H1 (cell line): ENCODE measurements around the gene CAVIN2. TPM values are rescaled to one million over a fixed set of nuclear protein-coding genes. Genes with fewer than 3 reads are reported as not detected.

Experiments
- CTCF ChIA-PET: fragments of 300-600 bp; sonication (Branson Sonifier 250); formaldehyde crosslinking; loops from one replicate; lab custom pipeline; 2021; ENCODE audit not compliant: partially characterized antibody; lab: Charles Lee
- POLR2A ChIA-PET: fragments of 300-600 bp; sonication (Branson Sonifier 250); formaldehyde crosslinking; loops from one replicate; lab custom pipeline; 2021; ENCODE audit warnings: inconsistent platforms; ENCODE audit not compliant: partially characterized antibody; lab: Charles Lee
- DNase-seq, 2 experiments: peaks; one replicate each; pipeline versions ENCODE4 v3.0.0 to v3.0.0-alpha.2; 2010 to 2022; ENCODE audit warnings: low spot score in 2 of 2, low read depth in 1 of 2, mixed read lengths in 1 of 2
- FAIRE-seq: peaks from 2 replicates; lab custom pipeline; 2011; peaks lifted over from hg19 to GRCh38; lab: Jason Lieb, UNC
- H2AFZ ChIP-seq: 2 replicates; pipeline ENCODE4 v1.8.1; 2012; ENCODE audit warnings: low read length, inconsistent platforms
- H2AK5ac ChIP-seq: 2 replicates; pipeline ENCODE4 v1.6.1; 2013; ENCODE audit warnings: low read depth, low read length
- H2BK120ac ChIP-seq: replicated peaks from 2 replicates; pipeline ENCODE3; 2013; ENCODE audit warnings: low read depth, low read length, inconsistent platforms
- H2BK12ac ChIP-seq: 2 replicates; pipeline ENCODE4 v1.6.1; 2013; ENCODE audit warnings: low read depth, low read length
- H2BK15ac ChIP-seq: 2 replicates; pipeline ENCODE4 v1.6.1; 2013; ENCODE audit warnings: low read length
- H2BK20ac ChIP-seq: 2 replicates; pipeline ENCODE4 v1.6.1; 2013; ENCODE audit warnings: low read length
- H2BK5ac ChIP-seq: 2 replicates; pipeline ENCODE4 v1.6.1; 2013; ENCODE audit warnings: low read depth, low read length
- H3K14ac ChIP-seq: 2 replicates; pipeline ENCODE4 v1.6.1; 2013; ENCODE audit warnings: inconsistent platforms; ENCODE audit not compliant: insufficient read length
- H3K18ac ChIP-seq: 2 replicates; pipeline ENCODE4 v1.6.1; 2013; ENCODE audit warnings: low read length; ENCODE audit errors: extremely low read depth
- H3K23ac ChIP-seq: 2 replicates; pipeline ENCODE4 v1.6.1; 2013; ENCODE audit warnings: inconsistent platforms; ENCODE audit not compliant: insufficient read length
- H3K23me2 ChIP-seq: 2 replicates; pipeline ENCODE4 v1.6.1; 2013; ENCODE audit warnings: low read depth, low read length
- H3K27ac ChIP-seq: 2 replicates; pipeline ENCODE4 v1.6.1; 2011; ENCODE audit warnings: low read depth, low read length, inconsistent platforms
- H3K27me3 ChIP-seq, 4 experiments: replicated peaks in 1 of 4; 1 replicate in 1 of 4; 2 replicates in 3 of 4; pipeline versions ENCODE4 v1.6.1 to v1.8.1; 2011 to 2013; ENCODE audit warnings: low read length in 3 of 4, mild to moderate bottlenecking in 3 of 4, inconsistent platforms in 2 of 4, mixed read lengths in 2 of 4, moderate library complexity in 1 of 4; ENCODE audit not compliant: control insufficient read depth in 3 of 4, insufficient read depth in 3 of 4; ENCODE audit errors: extremely low read depth in 1 of 4
- H3K36me3 ChIP-seq, 4 experiments: 2 replicates each; pipeline versions ENCODE4 v1.6.1 to v1.8.1; 2011 to 2013; ENCODE audit warnings: mild to moderate bottlenecking in 4 of 4, low read length in 3 of 4, moderate library complexity in 2 of 4, control low read depth in 1 of 4, inconsistent platforms in 1 of 4; ENCODE audit not compliant: insufficient read depth in 4 of 4, control insufficient read depth in 2 of 4
- H3K4ac ChIP-seq: replicated peaks from 2 replicates; pipeline ENCODE3; 2013; ENCODE audit warnings: low read length, low read depth, mixed read lengths, inconsistent platforms; ENCODE audit not compliant: insufficient read length
- H3K4me1 ChIP-seq, 4 experiments: replicated peaks in 1 of 4; 1 replicate in 1 of 4; 2 replicates in 3 of 4; pipeline versions ENCODE4 v1.6.1 to v1.8.1; 2011 to 2013; ENCODE audit warnings: low read length in 3 of 4, inconsistent platforms in 2 of 4, mixed read lengths in 1 of 4; ENCODE audit not compliant: insufficient read depth in 4 of 4, control insufficient read depth in 3 of 4
- H3K4me2 ChIP-seq, 2 experiments: 2 replicates each; pipeline versions ENCODE4 v1.6.1 to v1.8.1; 2011 to 2013; ENCODE audit warnings: low read depth in 2 of 2, low read length in 2 of 2, control low read depth in 1 of 2, inconsistent platforms in 1 of 2, mild to moderate bottlenecking in 1 of 2; ENCODE audit not compliant: insufficient read depth in 1 of 2
- H3K4me3 ChIP-seq, 4 experiments: fragments of 200-600, 300-600 bp in 1 of 4; sonication (generic), shearing (Covaris generic), sonication (Bioruptor Twin) in 1 of 4; 2 replicates each; pipeline versions ENCODE4 v1.5.1 to v1.8.1; 2011 to 2016; ENCODE audit warnings: low read length in 4 of 4, low read depth in 3 of 4, control low read depth in 2 of 4, inconsistent platforms in 2 of 4, mild to moderate bottlenecking in 2 of 4, mixed read lengths in 1 of 4, moderate library complexity in 1 of 4; ENCODE audit not compliant: insufficient read depth in 2 of 4; ENCODE audit errors: extremely low read depth in 1 of 4
- H3K56ac ChIP-seq: replicated peaks from 2 replicates; pipeline ENCODE3; 2013; ENCODE audit warnings: low read depth, mild to moderate bottlenecking, mixed read lengths, low read length, inconsistent platforms; ENCODE audit not compliant: insufficient read length
- H3K79me1 ChIP-seq: 2 replicates; pipeline ENCODE4 v1.6.1; 2013; ENCODE audit warnings: low read depth, low read length, control low read depth
- H3K79me2 ChIP-seq, 2 experiments: 2 replicates each; pipeline versions ENCODE4 v1.6.1 to v1.8.1; 2012 to 2013; ENCODE audit warnings: low read length in 2 of 2, mild to moderate bottlenecking in 2 of 2, inconsistent platforms in 1 of 2; ENCODE audit not compliant: insufficient read depth in 2 of 2, control insufficient read depth in 1 of 2
- H3K9ac ChIP-seq, 4 experiments: replicated peaks in 1 of 4; 1 replicate in 1 of 4; 2 replicates in 3 of 4; pipeline versions ENCODE4 v1.6.1 to v1.8.1; 2011 to 2013; ENCODE audit warnings: low read depth in 3 of 4, low read length in 3 of 4, control low read depth in 2 of 4, mild to moderate bottlenecking in 2 of 4, moderate library complexity in 2 of 4, inconsistent platforms in 1 of 4; ENCODE audit errors: extremely low read depth in 1 of 4
- H3K9me3 ChIP-seq, 2 experiments: 2 replicates each; pipeline versions ENCODE4 v1.6.1 to v1.8.1; 2012 to 2013; ENCODE audit warnings: mild to moderate bottlenecking in 2 of 2, moderate library complexity in 2 of 2, control low read depth in 1 of 2, inconsistent platforms in 1 of 2, low read depth in 1 of 2, low read length in 1 of 2, mixed read lengths in 1 of 2; ENCODE audit not compliant: insufficient read depth in 2 of 2
- H4K20me1 ChIP-seq, 2 experiments: replicated peaks in 1 of 2; 2 replicates each; pipeline versions ENCODE3 to v1.8.1; 2011 to 2013; ENCODE audit warnings: inconsistent platforms in 2 of 2, low read length in 2 of 2, mild to moderate bottlenecking in 1 of 2; ENCODE audit not compliant: insufficient read depth in 2 of 2, control insufficient read depth in 1 of 2
- H4K5ac ChIP-seq: 2 replicates; pipeline ENCODE4 v1.6.1; 2013; ENCODE audit warnings: low read length, low read depth, mixed read lengths, inconsistent platforms; ENCODE audit not compliant: insufficient read length
- H4K8ac ChIP-seq: 2 replicates; pipeline ENCODE4 v1.8.0; 2013; ENCODE audit warnings: mild to moderate bottlenecking, moderate library complexity, low read length, inconsistent platforms; ENCODE audit not compliant: insufficient read depth; ENCODE audit errors: extremely low read depth
- H4K91ac ChIP-seq: replicated peaks from 2 replicates; pipeline ENCODE3; 2013; ENCODE audit warnings: low read length, mixed read lengths, inconsistent platforms; ENCODE audit not compliant: insufficient read length
- CTCF ChIP-seq, 3 experiments: IDR thresholded peaks; 1 replicate in 2 of 3; 2 replicates in 1 of 3; pipeline versions ENCODE4 v1.5.1 to v1.6.1; 2011; ENCODE audit warnings: low read length in 3 of 3, mild to moderate bottlenecking in 3 of 3, inconsistent platforms in 2 of 3, low read depth in 1 of 3, moderate library complexity in 1 of 3; ENCODE audit not compliant: insufficient read depth in 1 of 3; ENCODE audit errors: control extremely low read depth in 1 of 3
- E2F6 ChIP-seq: IDR thresholded peaks from 2 replicates; pipeline ENCODE4 v1.6.1; 2012; ENCODE audit warnings: inconsistent platforms
- HDAC6 ChIP-seq: IDR thresholded peaks from one replicate; pipeline ENCODE4 v1.7.1; 2012; ENCODE audit warnings: low read depth, mild to moderate bottlenecking, inconsistent platforms, low read length, moderate library complexity
- POLR2A ChIP-seq, 2 experiments: IDR thresholded peaks; 1 replicate in 1 of 2; 2 replicates in 1 of 2; pipeline ENCODE4 v1.6.1; 2011; ENCODE audit warnings: low read depth in 2 of 2, low read length in 2 of 2, mild to moderate bottlenecking in 2 of 2; ENCODE audit errors: control extremely low read depth in 1 of 2
- RAD21 ChIP-seq, 2 experiments: IDR thresholded peaks in 1 of 2; conservative IDR thresholded peaks in 1 of 2; 2 replicates each; pipeline ENCODE4 v1.6.1; 2011; ENCODE audit warnings: low read depth in 2 of 2, low read length in 2 of 2, improper control_type of control experiment in 1 of 2, inconsistent platforms in 1 of 2, mild to moderate bottlenecking in 1 of 2, moderate library complexity in 1 of 2
- RXRA ChIP-seq: IDR thresholded peaks from 2 replicates; pipeline ENCODE4 v1.6.1; 2011; ENCODE audit warnings: low read depth, mild to moderate bottlenecking, low read length, moderate library complexity; ENCODE audit not compliant: insufficient read depth
- SIRT6 ChIP-seq: IDR thresholded peaks from one replicate; pipeline ENCODE4 v1.7.1; 2012; ENCODE audit warnings: low read length, inconsistent platforms
- TAF7 ChIP-seq: optimal IDR thresholded peaks from 2 replicates; pipeline ENCODE3; 2011; ENCODE audit warnings: low read depth, mild to moderate bottlenecking, inconsistent platforms, low read length, moderate library complexity, borderline replicate concordance
- YY1 ChIP-seq: IDR thresholded peaks from 2 replicates; pipeline ENCODE4 v1.6.1; 2011; ENCODE audit warnings: low read depth, mild to moderate bottlenecking, low read length
- WGBS, 2 experiments: shearing (Covaris generic) in 1 of 2; methylation state at CpG; one replicate each; pipeline versions ENCODE4 v1.1.6 to v1.1.7; 2013 to 2015; ENCODE audit warnings: low lambda C conversion rate in 2 of 2, mixed read lengths in 2 of 2, inconsistent platforms in 1 of 2, low coverage in 1 of 2, missing lambda C conversion rate in 1 of 2; ENCODE audit not compliant: insufficient replicate concordance in 2 of 2, insufficient coverage in 1 of 2, insufficient read length in 1 of 2; ENCODE audit errors: extremely low coverage in 1 of 2, missing lambda C conversion rate in 1 of 2; 5-methylcytosine and 5-hydroxymethylcytosine counted together
- polyA plus RNA-seq, 7 experiments: library from polyadenylated mRNA; depleted of rRNA in 3 of 7; stranded (reverse) in 5 of 7; unstranded in 2 of 7; fragments of >200 nt in 5 of 7; fragments of 200-250 nt in 2 of 7; gene quantifications; 1 replicate in 5 of 7; 2 replicates in 1 of 7; 4 replicates in 1 of 7; pipeline versions ENCODE4 v1.2.1 to v1.2.3, GENCODE V29; 2011 to 2013; ENCODE audit warnings: missing spikeins in 2 of 7, mixed read lengths in 2 of 7
- total RNA-seq: library from RNA; stranded (reverse); fragmentation: NEBNext Ultra II Directional; extraction: Animal tissue kit (Norgen Biotek cat#: 25700); gene quantifications from 2 replicates; pipeline ENCODE4 v1.2.1, GENCODE V29; 2021

CAVIN2 gene
- total and polyA plus RNA-seq, 2 of the 8 experiments (the other 6 are each of a cell fraction or from before 2014, with no cell fraction given): 0.03 TPM; not detected in 1

- Histone ChIP-seq H3K4me3 (no peak overlapping the region), H4K5ac (no peak overlapping the region), H2AFZ (peak overlapping the region; percentile 61; the same call in 1 of the 2 replicates), H3K56ac (no peak overlapping the region), H2BK12ac (no peak overlapping the region), H3K4me1 (no peaks in the 10 kb centered on the region), H3K9me3 (no peaks in the 10 kb centered on the region), H2BK120ac (no peak overlapping the region), H3K4ac (no peak overlapping the region), H4K91ac (no peak overlapping the region), H4K8ac (no peak overlapping the region), H2BK5ac (no peak overlapping the region), H3K23ac (no peak overlapping the region), H3K36me3 (no peaks in the 10 kb centered on the region), H3K27me3 (no peaks in the 10 kb centered on the region), H2BK20ac (no peak overlapping the region), H3K23me2 (no peaks in the 10 kb centered on the region), H3K79me2 (no peaks in the 10 kb centered on the region), H3K27ac (no peak overlapping the region), H3K4me2 (no peak overlapping the region), H4K20me1 (no peaks in the 10 kb centered on the region), H3K14ac (no peak overlapping the region), H3K18ac (no peak overlapping the region), H2AK5ac (no peak overlapping the region), H2BK15ac (no peak overlapping the region), H3K79me1 (no peaks in the 10 kb centered on the region), H3K9ac (no peak overlapping the region)
- FAIRE-seq: peak; percentile 50
- CTCF ChIA-PET: interaction anchor here (0.6 to 3.4 kb wide), 67 partner anchors 9 to 1455 kb away, joined by 3 to 59 read pairs (median 4); partner anchors contain the start of genes CAVIN2 and TMEFF2
- peak in 1 of 2 experiments; percentile 66 for DNase-seq
- POLR2A ChIA-PET: no interaction called here
- 57% methylated on average over 9 of the region's 9 CpGs; no CpG with 5 or more reads in 1 of the 2 experiments for WGBS, 2 experiments
- TF ChIP-seq HDAC6 (no peak), CTCF (IDR thresholded peaks at IDR 0.05; ENCODE audit: control extremely low read depth in 1 of 3, insufficient read depth in 1 of 3, low read depth in 1 of 3, low read length in 3 of 3) (peak; percentile 40 to 84 (median 78)), TAF7 (no peak), RXRA (no peak), E2F6 (no peak), YY1 (no peak), RAD21 (IDR thresholded peaks at IDR 0.05 in 1 of 2, conservative IDR thresholded peaks at IDR 0.05 in 1 of 2; ENCODE audit: low read depth in 2 of 2, low read length in 2 of 2) (peak; percentile 94), SIRT6 (no peak), POLR2A (IDR thresholded peaks at IDR 0.05; ENCODE audit: control extremely low read depth in 1 of 2, low read depth in 2 of 2, low read length in 2 of 2) (no peak)
Observed at GRCh38 chr2:191811807-191812602, 34.9 kb downstream of the CAVIN2 start.
